Right lobe of liver (tissue), 6 donors: ENCODE results near the gene UBE2J1. TPM values are rescaled to one million over a fixed set of nuclear protein-coding genes. Genes with fewer than 3 reads are reported as not detected.
A peak's percentile ranks its signal among the peaks of the same experiment; 100 is the strongest.
"Not testable (repeated sequence)": the region's sequence is repeated elsewhere in the genome, so short reads cannot be mapped to it uniquely, and the experiment has no call there.

Source experiments
- ATAC-seq, 4 donors: fragments of 200-7000 bp; cut with Tn5 transposase; one replicate each; pipeline ENCODE4 v1.9.1; 2020; ENCODE audit warnings: mild to moderate bottlenecking in 4 of 4, moderate library complexity in 4 of 4
- DNase-seq, 3 donors: peaks; one replicate each; pipeline ENCODE4 v3.0.0-alpha.2; 2020
- H3K27ac ChIP-seq, 3 donors: fragments of 200-600 bp; one replicate each; pipeline ENCODE4 v1.8.0; 2022
- H3K27me3 ChIP-seq, 2 donors: fragments of 200-600 bp; one replicate each; pipeline ENCODE4 v1.8.0; 2022
- H3K36me3 ChIP-seq, 4 donors: fragments of 200-600 bp; sonication (generic) in 1 of 4; one replicate each; pipeline versions ENCODE4 v1.5.1 to v1.8.0; 2017 to 2022; ENCODE audit warnings: control low read depth in 1 of 4
- H3K4me1 ChIP-seq, 4 donors: fragments of 200-600 bp; sonication (generic) in 1 of 4; one replicate each; pipeline versions ENCODE4 v1.5.1 to v1.8.0; 2017 to 2022; ENCODE audit warnings: control low read depth in 1 of 4
- H3K4me3 ChIP-seq, 3 donors: fragments of 200-600 bp; one replicate each; pipeline ENCODE4 v1.8.0; 2022
- H3K9me3 ChIP-seq, 4 donors: fragments of 200-600 bp; sonication (generic) in 1 of 4; one replicate each; pipeline versions ENCODE4 v1.5.1 to v1.8.0; 2017 to 2022; ENCODE audit warnings: control low read depth in 1 of 4
- CTCF ChIP-seq, 4 donors: fragments of 200-600 bp in 3 of 4; fragments of 450-650 bp in 1 of 4; IDR thresholded peaks; one replicate each; pipeline versions ENCODE4 v1.5.1 to v1.8.0; 2016 to 2022; ENCODE audit warnings: antibody characterized with exemption in 4 of 4, mild to moderate bottlenecking in 2 of 4
- POLR2A ChIP-seq: fragments of 450-650 bp; IDR thresholded peaks from one replicate; pipeline ENCODE4 v1.6.1; 2017; ENCODE audit warnings: antibody characterized with exemption, mild to moderate bottlenecking
- WGBS: methylation state at CpG from one replicate; pipeline ENCODE4 v1.1.6; 2018; ENCODE audit warnings: low coverage, low lambda C conversion rate; ENCODE audit not compliant: insufficient coverage; ENCODE audit errors: missing lambda C conversion rate; 5-methylcytosine and 5-hydroxymethylcytosine counted together
- intact Hi-C, 2 donors: fragments of 100-400 bp; cut with DNase I; formaldehyde crosslinking; loops; one replicate each; pipeline versions ENCODE4 v1.11.2 to v1.14.1; 2022
- total RNA-seq, 6 experiments: library from RNA; depleted of rRNA in 2 of 6; stranded (reverse); fragments of >200 nt in 2 of 6; fragmentation: NEBNext Ultra II Directional in 3 of 6; extraction: Animal tissue kit (Norgen Biotek cat#: 25700) in 3 of 6; gene quantifications; one replicate each; pipeline versions ENCODE4 v1.1.0 to v1.2.4, GENCODE V29; 2016 to 2023
- donor health status: DM: no; HTN: yes; CAD: no.
- donor health status: DM: no; HTN: no; CAD: no.
- donor health status: DM: no; HTN: no; CAD: no.
- donor health status: DM: no; HTN: yes; CAD: no.
- donor health status: DM: no; HTN: yes; CAD: no.

The UBE2J1 gene
- total RNA-seq, 6 experiments from 2014 or later: 14.9 to 22.3 (median 19.7) TPM

GRCh38 chr6:89311530-89311852, 41.0 kb downstream of the UBE2J1 start:
- no peak overlapping the region for H3K4me3 ChIP-seq
- H3K27ac ChIP-seq: no peak overlapping the region
- no peaks in the 10 kb centered on the region for H3K36me3 ChIP-seq
- ATAC-seq: no peak
- no peaks in the 10 kb centered on the region for H3K4me1 ChIP-seq
- TF ChIP-seq POLR2A: no peak
- peak in 1 of 4 donors; percentile 42 for TF ChIP-seq CTCF (IDR thresholded peaks at IDR 0.05)
- DNase-seq: no peak
- H3K9me3 ChIP-seq: no peaks in the 10 kb centered on the region
- intact Hi-C loops: no loop called here
- WGBS: 35% methylated on average over 2 of the region's 5 CpGs
- H3K27me3 ChIP-seq: no peaks in the 10 kb centered on the region

- peak in 2 of 4 donors; percentile 9 to 52 for ATAC-seq
- DNase-seq: no peak
- intact Hi-C loops: no loop called here
- H3K4me3 ChIP-seq: no peak overlapping the region
- WGBS: 20% methylated on average over 2 of the region's 11 CpGs
- H3K4me1 ChIP-seq: no peaks in the 10 kb centered on the region
- H3K27me3 ChIP-seq: no peaks in the 10 kb centered on the region
- no peak overlapping the region for H3K27ac ChIP-seq
- no peaks in the 10 kb centered on the region for H3K36me3 ChIP-seq
- H3K9me3 ChIP-seq: no peaks in the 10 kb centered on the region
- TF ChIP-seq POLR2A (no peak), CTCF (IDR thresholded peaks at IDR 0.05) (no peak)
Observed at GRCh38 chr6:89310929-89311328, 41.6 kb downstream of the UBE2J1 start.

GRCh38 chr6:89308525-89309395, 43.8 kb downstream of the UBE2J1 start:
- TF ChIP-seq POLR2A: no peak
- no peak for TF ChIP-seq CTCF (IDR thresholded peaks at IDR 0.05)
- DNase-seq: no peak
- H3K9me3 ChIP-seq: no peaks in the 10 kb centered on the region
- intact Hi-C loops: no loop called here
- ATAC-seq: no peak
- no peak overlapping the region for H3K4me3 ChIP-seq
- WGBS: 64% methylated on average over 8 of the region's 9 CpGs
- no peaks in the 10 kb centered on the region for H3K27me3 ChIP-seq
- H3K4me1 ChIP-seq: no peaks in the 10 kb centered on the region
- H3K27ac ChIP-seq: no peak overlapping the region
- no peaks in the 10 kb centered on the region for H3K36me3 ChIP-seq

- 66% methylated on average over 3 of the region's 3 CpGs for WGBS
- H3K27ac ChIP-seq, H3K4me3 ChIP-seq, H3K4me1 ChIP-seq, intact Hi-C loops, H3K9me3 ChIP-seq, DNase-seq, ATAC-seq, H3K36me3 ChIP-seq, H3K27me3 ChIP-seq: not testable (repeated sequence)
Observed at GRCh38 chr6:89304517-89304916, 48.0 kb downstream of the UBE2J1 start.

GRCh38 chr6:89302936-89303335, 49.6 kb downstream of the UBE2J1 start:
- H3K4me3 ChIP-seq: no peak overlapping the region
- 71% methylated on average over 3 of the region's 10 CpGs for WGBS
- H3K4me1 ChIP-seq: no peaks in the 10 kb centered on the region
- intact Hi-C loops: no loop called here
- no peak for TF ChIP-seq CTCF (IDR thresholded peaks at IDR 0.05)
- TF ChIP-seq POLR2A: no peak
- H3K27ac ChIP-seq: no peak overlapping the region
- H3K36me3 ChIP-seq: no peaks in the 10 kb centered on the region
- no peaks in the 10 kb centered on the region for H3K27me3 ChIP-seq
- DNase-seq: no peak
- no peaks in the 10 kb centered on the region for H3K9me3 ChIP-seq
- peak in 1 of 4 donors; percentile 22 for ATAC-seq
